ENCODE results near the gene GADD45A.

Gene GADD45A

GRCh38 chr1:67672260-67672803 lies 12.7 kb upstream of the GADD45A start:
- FAIRE-seq = no peak

- FAIRE-seq = no peak
Measured at GRCh38 chr1:67673468-67674201, 11.4 kb upstream of the GADD45A start.

- no peak for FAIRE-seq
Measured at GRCh38 chr1:67674260-67675011, 10.6 kb upstream of the GADD45A start.

GRCh38 chr1:67675800-67676199 lies 9.2 kb upstream of the GADD45A start:
- FAIRE-seq = no peak

GRCh38 chr1:67676287-67676686 lies 8.7 kb upstream of the GADD45A start:
- FAIRE-seq = no peak

GRCh38 chr1:67676946-67677345 lies 8.1 kb upstream of the GADD45A start:
- FAIRE-seq = no peak

- FAIRE-seq = no peak
Measured at GRCh38 chr1:67677408-67677807, 7.6 kb upstream of the GADD45A start.

- FAIRE-seq = no peak
Measured at GRCh38 chr1:67677930-67678329, 7.1 kb upstream of the GADD45A start.

- FAIRE-seq = no peak
Measured at GRCh38 chr1:67679691-67680090, 5.3 kb upstream of the GADD45A start.

GRCh38 chr1:67680486-67680885 lies 4.5 kb upstream of the GADD45A start:
- FAIRE-seq = no peak

- FAIRE-seq = no peak
Measured at GRCh38 chr1:67682659-67683197, 2.3 kb upstream of the GADD45A start.

- FAIRE-seq = no peak
Measured at GRCh38 chr1:67683316-67683715, 1.7 kb upstream of the GADD45A start.

GRCh38 chr1:67683766-67684525 lies 1.1 kb upstream of the GADD45A start:
- no peak for FAIRE-seq

- FAIRE-seq = no peak
Measured at GRCh38 chr1:67684526-67685066, 405 bp upstream of the GADD45A start.

- FAIRE-seq = no peak
Measured at GRCh38 chr1:67685558-67686266, 711 bp downstream of the GADD45A start.

- FAIRE-seq = no peak
Measured at GRCh38 chr1:67686267-67687197, 1.5 kb downstream of the GADD45A start.

GRCh38 chr1:67687198-67687545 lies 2.2 kb downstream of the GADD45A start:
- FAIRE-seq = no peak

- FAIRE-seq = no peak
Measured at GRCh38 chr1:67687649-67688048, 2.6 kb downstream of the GADD45A start.

GRCh38 chr1:67688526-67689219 lies 3.7 kb downstream of the GADD45A start:
- no peak for FAIRE-seq

GRCh38 chr1:67689267-67690017 lies 4.4 kb downstream of the GADD45A start:
- no peak for FAIRE-seq

Data from TTC549 (cell line).